ENCODE results near the gene HLA-DPA1.

DNA sequence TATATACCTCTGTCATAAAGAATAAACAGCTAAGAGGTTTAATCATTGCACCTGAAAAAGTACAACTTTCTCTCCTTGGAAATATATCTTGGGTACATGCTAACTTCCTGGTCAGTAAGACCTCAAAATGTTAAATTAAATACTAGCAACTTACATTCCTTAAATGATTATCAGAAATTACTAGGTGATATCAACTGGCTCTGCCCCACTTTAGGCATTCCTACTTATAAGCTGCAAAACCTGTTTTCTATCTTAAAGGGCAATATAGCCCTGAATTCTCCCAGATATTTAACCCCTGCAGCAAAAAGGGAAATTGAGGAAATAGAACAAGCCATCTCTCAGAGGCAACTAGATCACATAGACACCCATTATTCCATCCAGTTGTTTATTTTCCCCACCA lies 20.8 kb downstream of the HLA-DPA1 start:
- TF ChIP-seq, protein P1, sequence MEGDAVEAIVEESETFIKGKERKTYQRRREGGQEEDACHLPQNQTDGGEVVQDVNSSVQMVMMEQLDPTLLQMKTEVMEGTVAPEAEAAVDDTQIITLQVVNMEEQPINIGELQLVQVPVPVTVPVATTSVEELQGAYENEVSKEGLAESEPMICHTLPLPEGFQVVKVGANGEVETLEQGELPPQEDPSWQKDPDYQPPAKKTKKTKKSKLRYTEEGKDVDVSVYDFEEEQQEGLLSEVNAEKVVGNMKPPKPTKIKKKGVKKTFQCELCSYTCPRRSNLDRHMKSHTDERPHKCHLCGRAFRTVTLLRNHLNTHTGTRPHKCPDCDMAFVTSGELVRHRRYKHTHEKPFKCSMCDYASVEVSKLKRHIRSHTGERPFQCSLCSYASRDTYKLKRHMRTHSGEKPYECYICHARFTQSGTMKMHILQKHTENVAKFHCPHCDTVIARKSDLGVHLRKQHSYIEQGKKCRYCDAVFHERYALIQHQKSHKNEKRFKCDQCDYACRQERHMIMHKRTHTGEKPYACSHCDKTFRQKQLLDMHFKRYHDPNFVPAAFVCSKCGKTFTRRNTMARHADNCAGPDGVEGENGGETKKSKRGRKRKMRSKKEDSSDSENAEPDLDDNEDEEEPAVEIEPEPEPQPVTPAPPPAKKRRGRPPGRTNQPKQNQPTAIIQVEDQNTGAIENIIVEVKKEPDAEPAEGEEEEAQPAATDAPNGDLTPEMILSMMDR (IDR thresholded peaks at IDR 0.05): no peak
- no peak for TF ChIP-seq POLR2AphosphoS5 (IDR thresholded peaks at IDR 0.05)
- TF ChIP-seq POLR2A (IDR thresholded peaks at IDR 0.05): no peak
- TF ChIP-seq EP300 (IDR thresholded peaks at IDR 0.05; ENCODE audit: low read depth): no peak
